Glutamatergic neuron (in vitro differentiated cells): ENCODE measurements around the gene RND3. TPM values are rescaled to one million over a fixed set of nuclear protein-coding genes. Genes with fewer than 3 reads are reported as not detected.

Source experiments
- DNase-seq: peaks from one replicate; pipeline ENCODE4 v3.0.0; 2022
- H3K27ac Mint-ChIP-seq: one replicate; pipeline ENCODE4 v1.8.0; 2020; ENCODE audit warnings: mild to moderate bottlenecking, mixed read lengths, inconsistent platforms; ENCODE audit not compliant: unreplicated experiment
- H3K27me3 Mint-ChIP-seq: one replicate; pipeline ENCODE4 v1.8.0; 2020; ENCODE audit warnings: mild to moderate bottlenecking, moderate library complexity, mixed read lengths, inconsistent platforms; ENCODE audit not compliant: unreplicated experiment
- H3K36me3 Mint-ChIP-seq: one replicate; pipeline ENCODE4 v1.8.0; 2020; ENCODE audit warnings: mild to moderate bottlenecking, mixed read lengths, inconsistent platforms; ENCODE audit not compliant: unreplicated experiment
- H3K4me1 Mint-ChIP-seq: one replicate; pipeline ENCODE4 v1.8.0; 2020; ENCODE audit warnings: mild to moderate bottlenecking, low read depth, mixed read lengths, inconsistent platforms; ENCODE audit not compliant: unreplicated experiment
- H3K4me3 Mint-ChIP-seq: one replicate; pipeline ENCODE4 v1.8.0; 2020; ENCODE audit warnings: mild to moderate bottlenecking, mixed read lengths, inconsistent platforms; ENCODE audit not compliant: unreplicated experiment
- H3K9me3 Mint-ChIP-seq: one replicate; pipeline ENCODE4 v1.8.0; 2020; ENCODE audit warnings: mild to moderate bottlenecking, moderate library complexity, mixed read lengths, inconsistent platforms; ENCODE audit not compliant: unreplicated experiment
- CTCF ChIP-seq: fragments of 200-600 bp; sonication (generic); IDR thresholded peaks from one replicate; pipeline ENCODE4 v1.5.0; 2021; ENCODE audit not compliant: partially characterized antibody, unreplicated experiment
- total RNA-seq: library from RNA; stranded (reverse); fragmentation: NEBNext Ultra II Directional; extraction: Animal tissue kit (Norgen Biotek cat#: 25700); gene quantifications from one replicate; pipeline ENCODE4 v1.2.1, GENCODE V29; 2021; ENCODE audit not compliant: unreplicated experiment

RND3 gene
- total RNA-seq, 1 donor from 2014 or later = 49.0 TPM

- no peak for TF ChIP-seq CTCF
- Mint-ChIP-seq H3K4me1 (no peaks in the 10 kb centered on the region), H3K27ac (no peak overlapping the region), H3K4me3 (no peak overlapping the region), H3K27me3 (peaks cover 1% of the 10 kb centered on the region), H3K9me3 (no peaks in the 10 kb centered on the region), H3K36me3 (no peaks in the 10 kb centered on the region)
- no peak for DNase-seq
Observed at GRCh38 chr2:150530168-150530567, 42.7 kb upstream of the RND3 start.

- H3K9me3 Mint-ChIP-seq = no peaks in the 10 kb centered on the region
- H3K4me1 Mint-ChIP-seq = no peaks in the 10 kb centered on the region
- no peak overlapping the region for H3K27ac Mint-ChIP-seq
- no peak overlapping the region for H3K4me3 Mint-ChIP-seq
- no peaks in the 10 kb centered on the region for H3K36me3 Mint-ChIP-seq
- peaks cover 1% of the 10 kb centered on the region for H3K27me3 Mint-ChIP-seq
- no peak for TF ChIP-seq CTCF
- DNase-seq = no peak
Observed at GRCh38 chr2:150528861-150529801, 41.7 kb upstream of the RND3 start.

GRCh38 chr2:150526827-150527226, 39.4 kb upstream of the RND3 start:
- Mint-ChIP-seq H3K36me3 (no peaks in the 10 kb centered on the region), H3K27ac (no peak overlapping the region), H3K4me3 (no peak overlapping the region), H3K27me3 (peaks cover 1% of the 10 kb centered on the region), H3K4me1 (no peaks in the 10 kb centered on the region), H3K9me3 (no peaks in the 10 kb centered on the region)
- no peak for DNase-seq
- TF ChIP-seq CTCF = no peak

- H3K27ac Mint-ChIP-seq = no peak overlapping the region
- no peak for DNase-seq
- H3K36me3 Mint-ChIP-seq = no peaks in the 10 kb centered on the region
- peaks cover 1% of the 10 kb centered on the region for H3K27me3 Mint-ChIP-seq
- no peak for TF ChIP-seq CTCF
- no peaks in the 10 kb centered on the region for H3K4me1 Mint-ChIP-seq
- no peak overlapping the region for H3K4me3 Mint-ChIP-seq
- H3K9me3 Mint-ChIP-seq = no peaks in the 10 kb centered on the region
Observed at GRCh38 chr2:150526006-150526405, 38.5 kb upstream of the RND3 start.

- Mint-ChIP-seq H3K27me3 (no peaks in the 10 kb centered on the region), H3K4me3 (no peak overlapping the region), H3K4me1 (no peaks in the 10 kb centered on the region), H3K9me3 (no peaks in the 10 kb centered on the region), H3K27ac (no peak overlapping the region), H3K36me3 (no peaks in the 10 kb centered on the region)
- DNase-seq = no peak
- no peak for TF ChIP-seq CTCF
Observed at GRCh38 chr2:150522269-150522668, 34.8 kb upstream of the RND3 start.
